ENCODE results near the gene PI4KA.

PI4KA gene

GRCh38 chr22:20873214-20873613, 14.6 kb upstream of the PI4KA start:
- no peaks in the 10 kb centered on the region for H4K20me1 ChIP-seq (ENCODE audit: insufficient read depth, low read length)
- H3K27ac ChIP-seq (ENCODE audit: low read length), result no peak overlapping the region
- H3K9me3 ChIP-seq (ENCODE audit: insufficient read depth, low read length), result no peaks in the 10 kb centered on the region
- H3K79me2 ChIP-seq (ENCODE audit: low read length), result no peaks in the 10 kb centered on the region
- H3K9ac ChIP-seq (ENCODE audit: low read length), result no peak overlapping the region
- TF ChIP-seq EZH2phosphoT487 (IDR thresholded peaks at IDR 0.05; ENCODE audit: low read depth), result no peak
- no peak for TF ChIP-seq CTCF (IDR thresholded peaks at IDR 0.05; ENCODE audit: low read depth, low read length)
- H3K36me3 ChIP-seq (replicated peaks; ENCODE audit: low read depth, low read length), result peaks cover 4% of the 10 kb centered on the region
- no peak overlapping the region for H3K4me2 ChIP-seq (ENCODE audit: low read length)
- H2AFZ ChIP-seq (ENCODE audit: low read depth, low read length), result no peak overlapping the region
- no peak overlapping the region for H3K4me3 ChIP-seq (ENCODE audit: low read length)
- no peaks in the 10 kb centered on the region for H3K27me3 ChIP-seq (ENCODE audit: low read depth, low read length)
- H3K4me1 ChIP-seq (ENCODE audit: low read length), result no peaks in the 10 kb centered on the region

- H3K36me3 ChIP-seq (replicated peaks; ENCODE audit: low read depth, low read length), result peaks cover 4% of the 10 kb centered on the region
- H4K20me1 ChIP-seq (ENCODE audit: insufficient read depth, low read length), result no peaks in the 10 kb centered on the region
- no peak overlapping the region for H3K9ac ChIP-seq (ENCODE audit: low read length)
- H3K27ac ChIP-seq (ENCODE audit: low read length), result no peak overlapping the region
- H3K79me2 ChIP-seq (ENCODE audit: low read length), result no peaks in the 10 kb centered on the region
- no peak overlapping the region for H3K4me2 ChIP-seq (ENCODE audit: low read length)
- no peaks in the 10 kb centered on the region for H3K4me1 ChIP-seq (ENCODE audit: low read length)
- H2AFZ ChIP-seq (ENCODE audit: low read depth, low read length), result no peak overlapping the region
- no peak for TF ChIP-seq CTCF (IDR thresholded peaks at IDR 0.05; ENCODE audit: low read depth, low read length)
- TF ChIP-seq EZH2phosphoT487 (IDR thresholded peaks at IDR 0.05; ENCODE audit: low read depth), result no peak
- H3K27me3 ChIP-seq (ENCODE audit: low read depth, low read length), result no peaks in the 10 kb centered on the region
- H3K4me3 ChIP-seq (ENCODE audit: low read length), result no peak overlapping the region
- H3K9me3 ChIP-seq (ENCODE audit: insufficient read depth, low read length), result no peaks in the 10 kb centered on the region
Observed at GRCh38 chr22:20869234-20869633, 10.6 kb upstream of the PI4KA start.

GRCh38 chr22:20868025-20868962, 9.7 kb upstream of the PI4KA start:
- peaks cover 4% of the 10 kb centered on the region for H3K36me3 ChIP-seq (replicated peaks; ENCODE audit: low read depth, low read length)
- H3K9me3 ChIP-seq (ENCODE audit: insufficient read depth, low read length), result no peaks in the 10 kb centered on the region
- no peak overlapping the region for H3K27ac ChIP-seq (ENCODE audit: low read length)
- no peak for TF ChIP-seq CTCF (IDR thresholded peaks at IDR 0.05; ENCODE audit: low read depth, low read length)
- no peak for TF ChIP-seq EZH2phosphoT487 (IDR thresholded peaks at IDR 0.05; ENCODE audit: low read depth)
- H3K27me3 ChIP-seq (ENCODE audit: low read depth, low read length), result no peaks in the 10 kb centered on the region
- no peak overlapping the region for H3K9ac ChIP-seq (ENCODE audit: low read length)
- no peak overlapping the region for H3K4me2 ChIP-seq (ENCODE audit: low read length)
- no peak overlapping the region for H2AFZ ChIP-seq (ENCODE audit: low read depth, low read length)
- H3K4me3 ChIP-seq (ENCODE audit: low read length), result no peak overlapping the region
- no peaks in the 10 kb centered on the region for H3K79me2 ChIP-seq (ENCODE audit: low read length)
- no peaks in the 10 kb centered on the region for H3K4me1 ChIP-seq (ENCODE audit: low read length)
- H4K20me1 ChIP-seq (ENCODE audit: insufficient read depth, low read length), result 0 out of 2 replicates have a peak, but pooled peaks cover 2% of the 10 kb centered on the region

- Histone ChIP-seq H3K9ac (ENCODE audit: low read length) (no peak overlapping the region), H3K9me3 (ENCODE audit: insufficient read depth, low read length) (no peaks in the 10 kb centered on the region), H3K4me3 (ENCODE audit: low read length) (no peak overlapping the region), H3K27ac (ENCODE audit: low read length) (no peak overlapping the region), H3K79me2 (ENCODE audit: low read length) (no peaks in the 10 kb centered on the region), H3K4me2 (ENCODE audit: low read length) (no peak overlapping the region), H3K4me1 (ENCODE audit: low read length) (no peaks in the 10 kb centered on the region), H4K20me1 (ENCODE audit: insufficient read depth, low read length) (0 out of 2 replicates have a peak, but pooled peaks cover 2% of the 10 kb centered on the region), H2AFZ (ENCODE audit: low read depth, low read length) (no peak overlapping the region), H3K27me3 (ENCODE audit: low read depth, low read length) (no peaks in the 10 kb centered on the region), H3K36me3 (replicated peaks; ENCODE audit: low read depth, low read length) (peaks cover 4% of the 10 kb centered on the region)
- no peak for TF ChIP-seq EZH2phosphoT487 (IDR thresholded peaks at IDR 0.05; ENCODE audit: low read depth)
- TF ChIP-seq CTCF (IDR thresholded peaks at IDR 0.05; ENCODE audit: low read depth, low read length), result no peak
Observed at GRCh38 chr22:20867179-20868024, 8.8 kb upstream of the PI4KA start.
